Measurements from ENCODE around the gene SHISA9.

SHISA9 gene

GRCh38 chr16:12878973-12879372 lies 22.4 kb upstream of the SHISA9 start:
- no peak overlapping the region for H2BK120ac ChIP-seq (ENCODE audit: low read depth, low read length)

GRCh38 chr16:12879812-12880211 lies 21.6 kb upstream of the SHISA9 start:
- no peaks in the 10 kb centered on the region for H3K9me3 ChIP-seq (ENCODE audit: control insufficient read depth, low read length)
- H3K4me3 ChIP-seq (ENCODE audit: insufficient read depth in 1 of 2, low read depth in 1 of 2, low read length in 2 of 2): no peak overlapping the region
- H3K4ac ChIP-seq (ENCODE audit: low read depth in 1 of 2, low read length in 2 of 2): no peak overlapping the region
- H3K23ac ChIP-seq (ENCODE audit: low read length in 2 of 2): no peak overlapping the region
- H2BK12ac ChIP-seq (ENCODE audit: low read length in 2 of 2): no peak overlapping the region
- H3K79me1 ChIP-seq (replicated peaks; ENCODE audit: low read length, poor library complexity, severe bottlenecking): no peaks in the 10 kb centered on the region
- 89% methylated on average over 2 of the region's 2 CpGs for WGBS
- H3K36me3 ChIP-seq (ENCODE audit: control insufficient read depth in 1 of 2, insufficient read depth in 2 of 2, low read depth in 1 of 2, low read length in 2 of 2): no peaks in the 10 kb centered on the region
- no peak overlapping the region for H3K18ac ChIP-seq (ENCODE audit: low read depth in 1 of 2, low read length in 2 of 2)
- H3K27me3 ChIP-seq (ENCODE audit: control insufficient read depth in 1 of 2, insufficient read depth in 1 of 2, low read length in 2 of 2): no peaks in the 10 kb centered on the region
- H2BK5ac ChIP-seq (ENCODE audit: low read depth, low read length, poor library complexity, severe bottlenecking): no peak overlapping the region
- no peak overlapping the region for H2BK15ac ChIP-seq (ENCODE audit: low read depth, poor library complexity, severe bottlenecking)
- no peak overlapping the region for H3K14ac ChIP-seq (ENCODE audit: low read length in 2 of 2)
- H2AK5ac ChIP-seq (ENCODE audit: low read length, severe bottlenecking): no peak overlapping the region
- no peak overlapping the region for H2AFZ ChIP-seq (ENCODE audit: low read depth, low read length)
- no peak overlapping the region for H3K4me2 ChIP-seq (ENCODE audit: low read length, poor library complexity, severe bottlenecking)
- H3K27ac ChIP-seq (ENCODE audit: low read length, poor library complexity, severe bottlenecking): no peak overlapping the region
- no peak overlapping the region for H2BK120ac ChIP-seq (ENCODE audit: low read depth, low read length)
- H3K9ac ChIP-seq (ENCODE audit: low read length): no peak overlapping the region
- DNase-seq: no peak
- no peak overlapping the region for H4K8ac ChIP-seq (ENCODE audit: low read length)
- no peaks in the 10 kb centered on the region for H3K4me1 ChIP-seq (ENCODE audit: control insufficient read depth, insufficient read depth, low read depth, low read length)
- H4K91ac ChIP-seq (ENCODE audit: low read length): no peak overlapping the region

More at GRCh38 chr16:12878973-12879372, 22.4 kb upstream of the SHISA9 start:
- no peak for DNase-seq
- H3K18ac ChIP-seq (ENCODE audit: low read depth in 1 of 2, low read length in 2 of 2): no peak overlapping the region
- H3K9ac ChIP-seq (ENCODE audit: low read length): no peak overlapping the region
- no peak overlapping the region for H3K23ac ChIP-seq (ENCODE audit: low read length in 2 of 2)
- no peak overlapping the region for H2BK15ac ChIP-seq (ENCODE audit: low read depth, poor library complexity, severe bottlenecking)
- no peak overlapping the region for H2AK5ac ChIP-seq (ENCODE audit: low read length, severe bottlenecking)
- H3K4ac ChIP-seq (ENCODE audit: low read depth in 1 of 2, low read length in 2 of 2): no peak overlapping the region
- no peak overlapping the region for H4K8ac ChIP-seq (ENCODE audit: low read length)
- H2AFZ ChIP-seq (ENCODE audit: low read depth, low read length): no peak overlapping the region
- H3K27ac ChIP-seq (ENCODE audit: low read length, poor library complexity, severe bottlenecking): no peak overlapping the region
- no peak overlapping the region for H2BK12ac ChIP-seq (ENCODE audit: low read length in 2 of 2)
- H3K4me3 ChIP-seq (ENCODE audit: insufficient read depth in 1 of 2, low read depth in 1 of 2, low read length in 2 of 2): no peak overlapping the region
- no peaks in the 10 kb centered on the region for H3K27me3 ChIP-seq (ENCODE audit: control insufficient read depth in 1 of 2, insufficient read depth in 1 of 2, low read length in 2 of 2)
- no peak overlapping the region for H3K4me2 ChIP-seq (ENCODE audit: low read length, poor library complexity, severe bottlenecking)
- H4K91ac ChIP-seq (ENCODE audit: low read length): no peak overlapping the region
- no peaks in the 10 kb centered on the region for H3K4me1 ChIP-seq (ENCODE audit: control insufficient read depth, insufficient read depth, low read depth, low read length)
- H2BK5ac ChIP-seq (ENCODE audit: low read depth, low read length, poor library complexity, severe bottlenecking): no peak overlapping the region
- no peaks in the 10 kb centered on the region for H3K36me3 ChIP-seq (ENCODE audit: control insufficient read depth in 1 of 2, insufficient read depth in 2 of 2, low read depth in 1 of 2, low read length in 2 of 2)
- H3K9me3 ChIP-seq (ENCODE audit: control insufficient read depth, low read length): no peaks in the 10 kb centered on the region
- 95% methylated on average over 3 of the region's 4 CpGs for WGBS
- no peak overlapping the region for H3K14ac ChIP-seq (ENCODE audit: low read length in 2 of 2)
- H3K79me1 ChIP-seq (replicated peaks; ENCODE audit: low read length, poor library complexity, severe bottlenecking): no peaks in the 10 kb centered on the region

GRCh38 chr16:12881182-12881581 lies 20.2 kb upstream of the SHISA9 start:
- no peak overlapping the region for H2AK5ac ChIP-seq (ENCODE audit: low read length, severe bottlenecking)
- WGBS: 93% methylated on average over 2 of the region's 3 CpGs
- H3K79me1 ChIP-seq (replicated peaks; ENCODE audit: low read length, poor library complexity, severe bottlenecking): no peaks in the 10 kb centered on the region
- no peak overlapping the region for H2AFZ ChIP-seq (ENCODE audit: low read depth, low read length)
- H3K4me3 ChIP-seq (ENCODE audit: insufficient read depth in 1 of 2, low read depth in 1 of 2, low read length in 2 of 2): no peak overlapping the region
- H3K23ac ChIP-seq (ENCODE audit: low read length in 2 of 2): no peak overlapping the region
- H3K27ac ChIP-seq (ENCODE audit: low read length, poor library complexity, severe bottlenecking): no peak overlapping the region
- H3K36me3 ChIP-seq (ENCODE audit: control insufficient read depth in 1 of 2, insufficient read depth in 2 of 2, low read depth in 1 of 2, low read length in 2 of 2): no peaks in the 10 kb centered on the region
- no peaks in the 10 kb centered on the region for H3K4me1 ChIP-seq (ENCODE audit: control insufficient read depth, insufficient read depth, low read depth, low read length)
- no peak overlapping the region for H4K91ac ChIP-seq (ENCODE audit: low read length)
- no peak for DNase-seq
- H3K9ac ChIP-seq (ENCODE audit: low read length): no peak overlapping the region
- no peak overlapping the region for H2BK120ac ChIP-seq (ENCODE audit: low read depth, low read length)
- no peak overlapping the region for H3K4ac ChIP-seq (ENCODE audit: low read depth in 1 of 2, low read length in 2 of 2)
- peaks cover 0 to under 1% of the 10 kb centered on the region in 2 experiments for H3K27me3 ChIP-seq (ENCODE audit: control insufficient read depth in 1 of 2, insufficient read depth in 1 of 2, low read length in 2 of 2)
- no peak overlapping the region for H2BK5ac ChIP-seq (ENCODE audit: low read depth, low read length, poor library complexity, severe bottlenecking)
- H4K8ac ChIP-seq (ENCODE audit: low read length): no peak overlapping the region
- H2BK15ac ChIP-seq (ENCODE audit: low read depth, poor library complexity, severe bottlenecking): no peak overlapping the region
- no peak overlapping the region for H3K14ac ChIP-seq (ENCODE audit: low read length in 2 of 2)
- no peaks in the 10 kb centered on the region for H3K9me3 ChIP-seq (ENCODE audit: control insufficient read depth, low read length)
- no peak overlapping the region for H3K18ac ChIP-seq (ENCODE audit: low read depth in 1 of 2, low read length in 2 of 2)
- no peak overlapping the region for H3K4me2 ChIP-seq (ENCODE audit: low read length, poor library complexity, severe bottlenecking)
- no peak overlapping the region for H2BK12ac ChIP-seq (ENCODE audit: low read length in 2 of 2)

GRCh38 chr16:12881740-12882139 lies 19.7 kb upstream of the SHISA9 start:
- Histone ChIP-seq H4K91ac (ENCODE audit: low read length) (no peak overlapping the region), H3K18ac (ENCODE audit: low read depth in 1 of 2, low read length in 2 of 2) (no peak overlapping the region), H3K4me1 (ENCODE audit: control insufficient read depth, insufficient read depth, low read depth, low read length) (no peaks in the 10 kb centered on the region), H2BK12ac (ENCODE audit: low read length in 2 of 2) (no peak overlapping the region), H3K36me3 (ENCODE audit: control insufficient read depth in 1 of 2, insufficient read depth in 2 of 2, low read depth in 1 of 2, low read length in 2 of 2) (no peaks in the 10 kb centered on the region), H2BK120ac (ENCODE audit: low read depth, low read length) (no peak overlapping the region), H3K4me3 (ENCODE audit: insufficient read depth in 1 of 2, low read depth in 1 of 2, low read length in 2 of 2) (no peak overlapping the region), H3K4me2 (ENCODE audit: low read length, poor library complexity, severe bottlenecking) (no peak overlapping the region), H2AK5ac (ENCODE audit: low read length, severe bottlenecking) (no peak overlapping the region), H3K4ac (ENCODE audit: low read depth in 1 of 2, low read length in 2 of 2) (no peak overlapping the region), H2AFZ (ENCODE audit: low read depth, low read length) (no peak overlapping the region), H3K79me1 (replicated peaks; ENCODE audit: low read length, poor library complexity, severe bottlenecking) (no peaks in the 10 kb centered on the region), H3K9me3 (ENCODE audit: control insufficient read depth, low read length) (no peaks in the 10 kb centered on the region), H3K9ac (ENCODE audit: low read length) (no peak overlapping the region), H4K8ac (ENCODE audit: low read length) (no peak overlapping the region), H3K27ac (ENCODE audit: low read length, poor library complexity, severe bottlenecking) (no peak overlapping the region), H3K14ac (ENCODE audit: low read length in 2 of 2) (no peak overlapping the region), H2BK5ac (ENCODE audit: low read depth, low read length, poor library complexity, severe bottlenecking) (no peak overlapping the region), H3K27me3 (ENCODE audit: control insufficient read depth in 1 of 2, insufficient read depth in 1 of 2, low read length in 2 of 2) (peaks cover 0 to 4% of the 10 kb centered on the region in 2 experiments), H2BK15ac (ENCODE audit: low read depth, poor library complexity, severe bottlenecking) (no peak overlapping the region), H3K23ac (ENCODE audit: low read length in 2 of 2) (no peak overlapping the region)
- WGBS: 42% methylated on average over 1 of the region's 1 CpG
- DNase-seq: no peak

All from mesenchymal stem cell (in vitro differentiated cells and primary cell).